Stimulated activated naive CD8-positive, alpha-beta T cell treated with anti-CD3 and anti-CD28 coated beads, Interleukin-15, Interleukin-2, amounts not matched to agents 100 ng/mL and 50 ng/mL, for 24 hours (primary cell): ENCODE results near the gene IFNG-AS1.
A peak's percentile ranks its signal among the peaks of the same experiment; 100 is the strongest.

ENCODE experiments used
- H3K27ac Mint-ChIP-seq: one replicate; pipeline ENCODE4 v1.8.0; 2021; ENCODE audit warnings: mild to moderate bottlenecking, mixed read lengths
- H3K27me3 Mint-ChIP-seq: one replicate; pipeline ENCODE4 v1.8.0; 2021; ENCODE audit warnings: mixed read lengths
- H3K36me3 Mint-ChIP-seq: one replicate; pipeline ENCODE4 v1.8.0; 2021; ENCODE audit warnings: low read depth, mixed read lengths
- H3K4me1 Mint-ChIP-seq: one replicate; pipeline ENCODE4 v1.8.0; 2021; ENCODE audit warnings: low read depth, mixed read lengths
- H3K4me3 Mint-ChIP-seq: one replicate; pipeline ENCODE4 v1.8.0; 2021; ENCODE audit warnings: mild to moderate bottlenecking, mixed read lengths
- H3K9me3 Mint-ChIP-seq: one replicate; pipeline ENCODE4 v1.8.0; 2021; ENCODE audit warnings: mixed read lengths

IFNG-AS1 gene

GRCh38 chr12:67980391-67980790 is 8.9 kb upstream of the IFNG-AS1 start:
- Mint-ChIP-seq H3K9me3 (peaks cover 16% of the 10 kb centered on the region), H3K36me3 (no peaks in the 10 kb centered on the region), H3K4me3 (no peak overlapping the region), H3K27me3 (peaks cover 10% of the 10 kb centered on the region), H3K4me1 (peaks cover 9% of the 10 kb centered on the region), H3K27ac (no peak overlapping the region)

- H3K4me3 Mint-ChIP-seq = no peak overlapping the region
- peaks cover 10% of the 10 kb centered on the region for H3K27me3 Mint-ChIP-seq
- H3K36me3 Mint-ChIP-seq = no peaks in the 10 kb centered on the region
- peaks cover 9% of the 10 kb centered on the region for H3K4me1 Mint-ChIP-seq
- H3K9me3 Mint-ChIP-seq = peaks cover 16% of the 10 kb centered on the region
- no peak overlapping the region for H3K27ac Mint-ChIP-seq
These were observed 7.7 kb upstream of the IFNG-AS1 start for GRCh38 chr12:67981287-67982162.

GRCh38 chr12:67982164-67982563 is 7.1 kb upstream of the IFNG-AS1 start:
- no peak overlapping the region for H3K27ac Mint-ChIP-seq
- no peaks in the 10 kb centered on the region for H3K36me3 Mint-ChIP-seq
- peaks cover 10% of the 10 kb centered on the region for H3K27me3 Mint-ChIP-seq
- peaks cover 16% of the 10 kb centered on the region for H3K9me3 Mint-ChIP-seq
- peaks cover 12% of the 10 kb centered on the region for H3K4me1 Mint-ChIP-seq
- H3K4me3 Mint-ChIP-seq = no peak overlapping the region

- Mint-ChIP-seq H3K27ac (no peak overlapping the region), H3K4me3 (no peak overlapping the region), H3K4me1 (peaks cover 46% of the 10 kb centered on the region), H3K27me3 (no peaks in the 10 kb centered on the region), H3K36me3 (no peaks in the 10 kb centered on the region), H3K9me3 (peaks cover 13% of the 10 kb centered on the region)
These were observed 2.6 kb upstream of the IFNG-AS1 start for GRCh38 chr12:67986632-67987031.

GRCh38 chr12:67988601-67989021 is 636 bp upstream of the IFNG-AS1 start:
- Mint-ChIP-seq H3K4me3 (peak overlapping the region; percentile 47), H3K27ac (no peak overlapping the region), H3K36me3 (no peaks in the 10 kb centered on the region), H3K9me3 (peaks cover 8% of the 10 kb centered on the region), H3K4me1 (peaks cover 49% of the 10 kb centered on the region), H3K27me3 (no peaks in the 10 kb centered on the region)

- Mint-ChIP-seq H3K27ac (peak overlapping the region; percentile 62), H3K4me1 (peaks cover 54% of the 10 kb centered on the region), H3K36me3 (no peaks in the 10 kb centered on the region), H3K9me3 (peaks cover 7% of the 10 kb centered on the region), H3K27me3 (no peaks in the 10 kb centered on the region), H3K4me3 (peak overlapping the region; percentile 34)
These were observed 1.9 kb downstream of the IFNG-AS1 start for GRCh38 chr12:67991158-67991557.

- no peak overlapping the region for H3K4me3 Mint-ChIP-seq
- peaks cover 46% of the 10 kb centered on the region for H3K4me1 Mint-ChIP-seq
- no peak overlapping the region for H3K27ac Mint-ChIP-seq
These were observed 3.9 kb downstream of the IFNG-AS1 start for GRCh38 chr12:67993143-67993542.

GRCh38 chr12:67994046-67994445 is 4.8 kb downstream of the IFNG-AS1 start:
- H3K27me3 Mint-ChIP-seq = no peaks in the 10 kb centered on the region
- H3K36me3 Mint-ChIP-seq = no peaks in the 10 kb centered on the region
- H3K4me1 Mint-ChIP-seq = peaks cover 42% of the 10 kb centered on the region
- H3K27ac Mint-ChIP-seq = peak overlapping the region; percentile 66
- H3K4me3 Mint-ChIP-seq = no peak overlapping the region
- peaks cover 7% of the 10 kb centered on the region for H3K9me3 Mint-ChIP-seq

More at GRCh38 chr12:67993143-67993542, 3.9 kb downstream of the IFNG-AS1 start:
- Mint-ChIP-seq H3K9me3 (peaks cover 7% of the 10 kb centered on the region), H3K27me3 (no peaks in the 10 kb centered on the region), H3K36me3 (no peaks in the 10 kb centered on the region)

- H3K4me1 Mint-ChIP-seq = peaks cover 22% of the 10 kb centered on the region
- no peaks in the 10 kb centered on the region for H3K36me3 Mint-ChIP-seq
- no peak overlapping the region for H3K4me3 Mint-ChIP-seq
- no peaks in the 10 kb centered on the region for H3K27me3 Mint-ChIP-seq
- H3K9me3 Mint-ChIP-seq = peaks cover 4% of the 10 kb centered on the region
- no peak overlapping the region for H3K27ac Mint-ChIP-seq
These were observed 7.1 kb downstream of the IFNG-AS1 start for GRCh38 chr12:67996347-67996746.

- Mint-ChIP-seq H3K4me3 (no peak overlapping the region), H3K4me1 (peaks cover 14% of the 10 kb centered on the region), H3K27ac (no peak overlapping the region), H3K36me3 (no peaks in the 10 kb centered on the region), H3K27me3 (no peaks in the 10 kb centered on the region), H3K9me3 (no peaks in the 10 kb centered on the region)
These were observed 9.1 kb downstream of the IFNG-AS1 start for GRCh38 chr12:67998379-67998778.

- H3K36me3 Mint-ChIP-seq = no peaks in the 10 kb centered on the region
- H3K9me3 Mint-ChIP-seq = no peaks in the 10 kb centered on the region
- H3K4me1 Mint-ChIP-seq = peaks cover 14% of the 10 kb centered on the region
- no peak overlapping the region for H3K4me3 Mint-ChIP-seq
- no peaks in the 10 kb centered on the region for H3K27me3 Mint-ChIP-seq
- no peak overlapping the region for H3K27ac Mint-ChIP-seq
These were observed 10.0 kb downstream of the IFNG-AS1 start for GRCh38 chr12:67999244-67999643.

- Mint-ChIP-seq H3K27ac (no peak overlapping the region), H3K9me3 (no peaks in the 10 kb centered on the region), H3K36me3 (no peaks in the 10 kb centered on the region), H3K27me3 (no peaks in the 10 kb centered on the region), H3K4me1 (peaks cover 8% of the 10 kb centered on the region), H3K4me3 (no peak overlapping the region)
These were observed 12.5 kb downstream of the IFNG-AS1 start for GRCh38 chr12:68001486-68002466.

- Mint-ChIP-seq H3K27ac (no peak overlapping the region), H3K36me3 (no peaks in the 10 kb centered on the region), H3K4me3 (no peak overlapping the region), H3K27me3 (no peaks in the 10 kb centered on the region), H3K9me3 (no peaks in the 10 kb centered on the region), H3K4me1 (no peaks in the 10 kb centered on the region)
These were observed 14.5 kb downstream of the IFNG-AS1 start for GRCh38 chr12:68003777-68004176.

GRCh38 chr12:68007033-68007432 is 17.8 kb downstream of the IFNG-AS1 start:
- Mint-ChIP-seq H3K4me3 (no peak overlapping the region), H3K27me3 (no peaks in the 10 kb centered on the region), H3K4me1 (peaks cover 15% of the 10 kb centered on the region), H3K27ac (no peak overlapping the region), H3K36me3 (no peaks in the 10 kb centered on the region), H3K9me3 (no peaks in the 10 kb centered on the region)

- Mint-ChIP-seq H3K36me3 (no peaks in the 10 kb centered on the region), H3K9me3 (no peaks in the 10 kb centered on the region), H3K4me1 (peaks cover 19% of the 10 kb centered on the region), H3K4me3 (no peak overlapping the region), H3K27ac (no peak overlapping the region), H3K27me3 (no peaks in the 10 kb centered on the region)
These were observed 18.2 kb downstream of the IFNG-AS1 start for GRCh38 chr12:68007466-68007865.
